ENCODE results near the gene ELAVL1. TPM values are rescaled to one million over a fixed set of nuclear protein-coding genes. Genes with fewer than 3 reads are reported as not detected.

Gene ELAVL1
- total and polyA plus RNA-seq, 2 experiments from 2014 or later: 81.6 to 143 TPM

GRCh38 chr19:8044018-8044417 is 38.6 kb upstream of the ELAVL1 start:
- no peak for TF ChIP-seq CREB1 (CRISPR knock-in tag; IDR thresholded peaks at IDR 0.05; ENCODE audit: low read depth)
- TF ChIP-seq NANOG (IDR thresholded peaks at IDR 0.05; ENCODE audit: borderline replicate concordance): no peak
- TF ChIP-seq ZNF462 (CRISPR knock-in tag; IDR thresholded peaks at IDR 0.05): no peak
- no peak for TF ChIP-seq CTCF (conservative IDR thresholded peaks at IDR 0.05; ENCODE audit: low read depth in 2 of 2)
- TF ChIP-seq EZH2phosphoT487 (IDR thresholded peaks at IDR 0.05; ENCODE audit: unreplicated experiment): no peak
- TF ChIP-seq JUNB (IDR thresholded peaks at IDR 0.05; ENCODE audit: unreplicated experiment): no peak
- no peak for TF ChIP-seq REST (IDR thresholded peaks at IDR 0.05; ENCODE audit: unreplicated experiment)
- no peak for TF ChIP-seq ETS1 (IDR thresholded peaks at IDR 0.05)
- no peak for TF ChIP-seq ZNF331 (CRISPR knock-in tag; IDR thresholded peaks at IDR 0.05; ENCODE audit: low read depth)
- no peak for TF ChIP-seq EZH2 (IDR thresholded peaks at IDR 0.05; ENCODE audit: low read depth, unreplicated experiment)
- no peak for TF ChIP-seq ZNF114 (CRISPR knock-in tag; IDR thresholded peaks at IDR 0.05)
- Histone ChIP-seq H3K4me2 (no peak overlapping the region), H3F3A (replicated peaks; ENCODE audit: low read depth) (no peaks in the 10 kb centered on the region), H3K4me1 (ENCODE audit: insufficient read depth) (no peaks in the 10 kb centered on the region), H3K27me3 (ENCODE audit: insufficient read depth) (no peaks in the 10 kb centered on the region), H3K9me2 (ENCODE audit: insufficient read depth) (no peaks in the 10 kb centered on the region), H3K79me2 (replicated peaks; ENCODE audit: insufficient read depth) (no peaks in the 10 kb centered on the region), H4K20me1 (replicated peaks; ENCODE audit: insufficient read depth) (no peaks in the 10 kb centered on the region), H3K36me3 (ENCODE audit: insufficient read depth) (no peaks in the 10 kb centered on the region), H3K4me3 (no peak overlapping the region), H3K27ac (ENCODE audit: low read depth) (no peak overlapping the region), H2AFZ (no peak overlapping the region)
- H3K27ac Mint-ChIP-seq: no peak overlapping the region
- H3K36me3 Mint-ChIP-seq (ENCODE audit: low read depth): no peaks in the 10 kb centered on the region
- ATAC-seq: no peak
- H3K9me3 Mint-ChIP-seq: no peaks in the 10 kb centered on the region
- H3K4me3 Mint-ChIP-seq: no peak overlapping the region; the same call in 2 of the 3 replicates
- peaks cover 3% of the 10 kb centered on the region for H3K27me3 Mint-ChIP-seq (ENCODE audit: insufficient read depth, low read depth, poor library complexity)
- no peak for DNase-seq (ENCODE audit: low spot score)
- H3K4me1 Mint-ChIP-seq: no peaks in the 10 kb centered on the region; the same call in 2 of the 3 replicates
